ENCODE results near the gene ATAD3B.

DNA sequence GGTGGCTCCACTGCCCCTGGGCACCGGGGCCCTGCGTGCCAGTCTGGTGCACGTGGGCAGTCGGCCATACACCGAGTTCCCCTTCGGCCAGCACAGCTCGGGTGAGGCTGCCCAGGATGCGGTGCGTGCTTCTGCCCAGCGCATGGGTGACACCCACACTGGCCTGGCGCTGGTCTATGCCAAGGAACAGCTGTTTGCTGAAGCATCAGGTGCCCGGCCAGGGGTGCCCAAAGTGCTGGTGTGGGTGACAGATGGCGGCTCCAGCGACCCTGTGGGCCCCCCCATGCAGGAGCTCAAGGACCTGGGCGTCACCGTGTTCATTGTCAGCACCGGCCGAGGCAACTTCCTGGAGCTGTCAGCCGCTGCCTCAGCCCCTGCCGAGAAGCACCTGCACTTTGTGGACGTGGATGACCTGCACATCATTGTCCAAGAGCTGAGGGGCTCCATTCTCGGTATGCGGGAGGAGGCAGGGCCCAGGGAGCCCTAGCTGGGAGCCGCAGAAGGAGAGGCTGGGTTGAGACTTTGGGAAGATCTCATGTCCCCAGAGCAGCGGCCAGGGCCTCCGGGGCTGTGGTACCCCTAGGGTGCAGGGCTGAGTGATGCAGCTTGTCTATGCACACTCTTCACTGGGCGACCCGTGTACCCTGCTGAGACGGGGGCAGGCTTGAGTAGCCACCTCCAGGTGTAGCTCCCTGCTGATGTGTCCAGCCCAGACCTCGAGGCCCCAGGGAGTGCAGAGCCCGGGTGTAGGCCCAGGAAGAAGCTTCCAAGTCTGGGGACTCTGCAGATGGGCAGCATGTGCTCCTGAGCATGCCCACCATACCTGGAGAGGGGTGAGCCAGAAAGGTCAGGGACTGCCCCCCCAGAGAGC, 34.3 kb upstream of the ATAD3B start:
- no peak for TF ChIP-seq POLR2A (IDR thresholded peaks at IDR 0.05; ENCODE audit: extremely low read depth, insufficient read length)
- TF ChIP-seq, protein P1, sequence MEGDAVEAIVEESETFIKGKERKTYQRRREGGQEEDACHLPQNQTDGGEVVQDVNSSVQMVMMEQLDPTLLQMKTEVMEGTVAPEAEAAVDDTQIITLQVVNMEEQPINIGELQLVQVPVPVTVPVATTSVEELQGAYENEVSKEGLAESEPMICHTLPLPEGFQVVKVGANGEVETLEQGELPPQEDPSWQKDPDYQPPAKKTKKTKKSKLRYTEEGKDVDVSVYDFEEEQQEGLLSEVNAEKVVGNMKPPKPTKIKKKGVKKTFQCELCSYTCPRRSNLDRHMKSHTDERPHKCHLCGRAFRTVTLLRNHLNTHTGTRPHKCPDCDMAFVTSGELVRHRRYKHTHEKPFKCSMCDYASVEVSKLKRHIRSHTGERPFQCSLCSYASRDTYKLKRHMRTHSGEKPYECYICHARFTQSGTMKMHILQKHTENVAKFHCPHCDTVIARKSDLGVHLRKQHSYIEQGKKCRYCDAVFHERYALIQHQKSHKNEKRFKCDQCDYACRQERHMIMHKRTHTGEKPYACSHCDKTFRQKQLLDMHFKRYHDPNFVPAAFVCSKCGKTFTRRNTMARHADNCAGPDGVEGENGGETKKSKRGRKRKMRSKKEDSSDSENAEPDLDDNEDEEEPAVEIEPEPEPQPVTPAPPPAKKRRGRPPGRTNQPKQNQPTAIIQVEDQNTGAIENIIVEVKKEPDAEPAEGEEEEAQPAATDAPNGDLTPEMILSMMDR (IDR thresholded peaks at IDR 0.05; ENCODE audit: low read depth, low read length): no peak
- TF ChIP-seq, protein P2, sequence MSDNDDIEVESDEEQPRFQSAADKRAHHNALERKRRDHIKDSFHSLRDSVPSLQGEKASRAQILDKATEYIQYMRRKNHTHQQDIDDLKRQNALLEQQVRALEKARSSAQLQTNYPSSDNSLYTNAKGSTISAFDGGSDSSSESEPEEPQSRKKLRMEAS (IDR thresholded peaks at IDR 0.05; ENCODE audit: low read depth, low read length): no peak

Measured in NB4 (cell line).